HG03354 (cell line): Measurements from ENCODE around the gene PYGM.
"Not testable (repeated sequence)": the region's sequence is repeated elsewhere in the genome, so short reads cannot be mapped to it uniquely, and the experiment has no call there.

Experiments
- ATAC-seq: cut with Tn5 transposase; IDR thresholded peaks from one replicate; pipeline ENCODE4 v1.9.1; 2021; ENCODE audit warnings: mild to moderate bottlenecking; ENCODE audit not compliant: unreplicated experiment, poor library complexity, severe bottlenecking

The PYGM gene

GRCh38 chr11:64711138-64711955 lies 48.4 kb downstream of the PYGM start:
- ATAC-seq = no peak

GRCh38 chr11:64710418-64711137 lies 49.2 kb downstream of the PYGM start:
- ATAC-seq = no peak

- ATAC-seq = no peak
These were observed 54.3 kb downstream of the PYGM start for GRCh38 chr11:64705501-64705900.

GRCh38 chr11:64703048-64703447 lies 56.7 kb downstream of the PYGM start:
- ATAC-seq = no peak

- not testable (repeated sequence) for ATAC-seq
These were observed 57.8 kb downstream of the PYGM start for GRCh38 chr11:64701956-64702355.

GRCh38 chr11:64698427-64698826 lies 61.3 kb downstream of the PYGM start:
- ATAC-seq = no peak

- no peak for ATAC-seq
These were observed 62.0 kb downstream of the PYGM start for GRCh38 chr11:64697663-64698375.
